ENCODE data around the gene GRM7.

The GRM7 gene

DNA sequence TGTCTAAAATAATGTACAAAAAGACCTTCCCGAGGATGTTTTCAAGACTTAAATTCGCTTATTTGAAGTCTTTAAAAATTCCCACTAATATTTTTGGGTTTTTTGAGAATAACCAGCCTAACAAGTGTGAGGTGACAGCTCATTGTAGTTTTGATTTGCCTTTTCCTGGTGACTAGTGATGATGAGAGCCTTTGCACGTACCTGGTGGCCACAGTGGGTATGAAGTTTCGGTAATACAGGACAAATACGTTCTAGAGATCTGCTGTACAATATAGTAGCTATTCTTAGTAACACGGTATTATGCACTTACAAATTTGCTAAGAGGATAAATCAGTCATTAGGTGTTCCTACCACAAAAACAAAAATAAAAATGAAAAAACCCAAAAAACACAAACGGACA is 124.9 kb downstream of the GRM7 start:
- no peak for DNase-seq

DNA sequence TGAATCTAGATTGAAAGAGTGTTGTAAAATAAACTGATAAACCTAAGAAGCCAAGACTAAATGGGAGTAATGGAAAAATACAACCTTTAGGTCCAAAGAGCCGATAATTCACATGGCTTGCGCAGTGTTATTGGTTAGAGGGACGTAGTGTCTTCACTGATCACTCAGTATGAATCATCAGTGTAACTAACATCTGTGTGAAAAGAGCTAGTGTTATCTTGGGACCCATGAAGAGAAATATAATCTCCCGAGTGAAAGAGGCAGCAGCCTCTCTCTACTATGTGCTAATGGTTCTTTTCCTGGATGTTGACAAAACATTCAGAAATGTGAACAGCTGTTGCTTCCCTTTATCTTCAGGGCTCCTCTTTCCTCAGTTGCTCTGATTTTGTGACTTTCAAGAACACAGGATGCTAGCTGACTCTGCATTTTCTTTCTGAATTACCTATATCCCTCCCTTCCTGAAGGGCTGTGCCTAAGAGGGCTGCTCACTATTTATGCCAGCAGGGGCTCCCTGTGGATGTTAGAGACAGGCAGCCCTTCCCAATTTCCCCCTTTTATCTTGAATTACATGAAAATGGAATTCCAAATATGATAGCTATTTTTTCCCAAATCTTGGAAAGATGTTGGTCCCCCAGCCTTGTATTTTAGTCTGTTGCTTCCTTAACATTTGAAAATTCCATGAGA is 128.8 kb downstream of the GRM7 start:
- DNase-seq, result no peak

DNA sequence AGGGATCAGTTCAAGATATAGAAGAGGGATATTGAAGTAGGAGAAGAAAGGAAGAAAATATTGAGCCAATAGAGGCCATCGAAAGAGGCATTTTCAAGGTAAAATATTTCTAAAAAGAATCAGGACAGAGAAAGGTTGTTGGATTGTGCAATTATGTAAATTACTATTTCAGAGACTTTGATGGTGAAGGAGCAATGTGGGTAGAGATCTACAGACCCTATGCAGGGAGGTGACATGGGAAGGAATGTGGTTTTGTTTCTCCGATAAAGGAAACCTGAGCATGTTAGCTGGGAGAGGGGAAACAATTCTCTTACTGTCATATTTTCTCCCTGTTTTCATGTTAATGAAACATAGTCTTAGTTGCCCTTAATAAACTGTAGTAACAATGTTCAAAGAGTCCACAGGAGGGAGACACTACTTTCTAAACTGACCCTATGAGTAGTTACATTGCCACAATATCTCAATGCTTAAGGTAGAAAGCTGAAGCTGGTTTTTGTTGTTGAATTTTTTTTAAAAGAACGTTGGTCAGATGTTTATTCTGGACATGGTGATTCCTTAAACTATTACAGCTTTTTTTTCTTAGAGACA is 133.3 kb downstream of the GRM7 start:
- DNase-seq, result no peak

DNA sequence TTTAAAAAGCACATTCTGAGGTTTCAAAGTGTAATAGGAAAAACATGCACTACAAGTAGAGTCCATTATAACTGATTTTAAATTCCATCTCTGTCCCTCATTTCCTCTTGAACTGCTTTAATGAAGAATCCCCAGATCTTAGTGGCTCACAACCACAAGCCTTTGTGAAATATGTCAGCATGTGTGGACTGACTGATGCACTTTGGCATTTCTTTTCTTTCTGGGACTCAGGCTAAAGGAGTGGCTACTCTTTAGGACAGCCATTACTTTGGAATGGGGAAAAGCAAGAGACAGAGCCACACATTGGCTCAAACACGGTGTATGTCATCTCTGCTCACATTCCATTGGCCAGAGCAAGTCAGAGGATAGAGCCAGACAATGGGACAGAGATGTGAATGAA is 139.6 kb downstream of the GRM7 start:
- no peak for DNase-seq

DNA sequence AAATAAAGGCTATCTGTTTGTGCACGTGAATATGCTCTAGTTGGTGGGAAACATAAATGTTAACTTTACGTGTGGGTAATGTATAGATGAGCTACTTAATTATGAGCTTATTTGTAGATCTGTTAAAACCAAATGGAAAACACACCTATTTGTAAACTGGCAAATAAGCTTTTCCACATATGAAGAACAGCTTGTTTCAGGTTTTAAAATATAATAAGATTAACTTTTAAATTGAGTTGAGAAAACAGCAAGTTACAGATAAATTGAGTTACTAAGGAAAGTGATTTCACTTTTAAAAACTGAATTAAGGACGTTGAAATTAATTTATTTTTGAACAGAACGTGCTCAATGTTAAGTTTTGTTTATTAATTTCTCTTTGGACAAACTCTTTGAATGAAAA is 140.5 kb downstream of the GRM7 start:
- no peak for DNase-seq

DNA sequence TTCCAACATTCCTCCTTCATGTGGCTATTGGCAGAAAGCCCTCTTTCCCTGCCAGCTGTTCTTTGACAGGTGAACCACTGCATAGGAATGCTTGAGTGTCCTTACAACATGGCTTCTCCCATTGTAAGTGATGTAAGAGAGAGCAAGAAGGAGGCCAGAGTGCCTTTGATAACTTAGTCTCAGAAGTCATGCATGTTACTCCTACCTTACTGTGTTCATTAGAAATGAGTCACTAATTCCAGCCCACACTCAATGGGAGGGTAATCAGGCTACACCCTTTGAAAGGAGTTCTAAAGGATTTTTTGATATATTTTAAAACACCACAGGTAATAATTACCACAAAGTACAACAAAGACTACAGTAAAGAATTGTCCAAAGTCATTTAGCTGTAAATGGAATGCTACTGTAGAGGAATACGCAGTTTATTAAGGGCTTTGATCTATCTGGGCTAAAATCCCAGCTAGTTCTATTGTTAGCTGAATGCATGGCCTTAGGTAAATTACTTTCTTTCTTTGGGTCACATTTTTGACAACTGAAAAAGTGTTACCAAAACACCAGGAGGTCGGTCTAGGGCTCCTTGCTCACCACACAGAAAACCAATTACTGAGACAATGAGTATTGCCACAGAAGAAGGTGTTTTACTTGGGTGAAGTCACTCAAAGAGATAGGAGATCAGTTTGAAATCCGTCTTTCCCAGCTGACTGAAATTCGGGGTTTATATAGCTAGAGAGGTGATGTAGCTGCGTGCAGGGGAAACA is 154.9 kb downstream of the GRM7 start:
- DNase-seq, result no peak

DNA sequence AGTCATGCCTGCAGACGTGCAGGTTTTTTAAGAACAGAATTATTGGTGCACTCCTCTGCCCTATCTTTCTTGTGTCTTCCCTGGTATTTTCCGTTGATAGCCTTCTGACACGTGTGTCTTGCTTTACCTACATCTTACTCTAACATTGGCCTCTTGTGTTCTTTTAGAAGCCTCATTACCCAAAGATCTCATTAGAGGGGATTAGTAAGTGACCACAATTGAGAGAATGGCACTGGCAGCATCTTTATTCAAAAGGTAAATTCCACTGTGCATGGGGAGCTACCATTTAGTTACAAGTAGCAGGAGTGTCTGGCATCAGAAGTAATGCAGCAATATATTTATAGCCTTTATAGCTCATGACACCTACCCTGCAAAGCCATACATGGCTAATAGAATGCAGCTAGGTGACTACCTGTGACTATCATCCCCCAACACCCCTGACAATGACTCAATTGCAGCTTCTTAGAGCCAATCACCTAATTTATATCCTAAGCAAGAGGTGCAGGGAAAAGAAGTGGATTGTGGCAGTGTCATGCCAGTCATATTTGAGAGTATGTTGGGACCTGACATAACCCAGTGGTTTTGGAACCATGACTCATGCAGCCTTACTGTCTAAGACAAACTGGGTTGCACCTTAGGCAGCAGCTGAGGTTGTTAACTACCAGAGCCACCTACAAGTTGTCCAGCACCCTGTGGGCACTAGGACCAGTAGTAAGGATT is 164.8 kb downstream of the GRM7 start:
- no peak for DNase-seq

DNA sequence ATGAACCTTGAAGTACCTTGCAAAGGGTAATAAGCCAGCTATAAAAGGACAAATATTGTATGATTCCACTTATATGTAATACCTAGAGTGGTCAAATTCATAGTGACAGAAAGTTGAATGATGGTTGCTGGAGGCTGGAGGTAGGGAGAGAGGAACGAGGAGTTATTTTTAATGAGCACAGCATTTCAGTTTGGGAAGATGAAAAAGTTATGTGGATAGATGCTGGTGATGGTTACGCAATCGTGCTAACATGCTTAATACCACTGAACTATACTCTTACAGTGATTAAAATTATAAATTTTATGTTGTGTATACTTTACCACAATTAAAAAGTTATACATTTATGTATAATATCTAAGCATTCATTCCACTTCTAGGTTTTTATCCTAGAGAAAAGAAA is 168.6 kb downstream of the GRM7 start:
- no peak for DNase-seq

DNA sequence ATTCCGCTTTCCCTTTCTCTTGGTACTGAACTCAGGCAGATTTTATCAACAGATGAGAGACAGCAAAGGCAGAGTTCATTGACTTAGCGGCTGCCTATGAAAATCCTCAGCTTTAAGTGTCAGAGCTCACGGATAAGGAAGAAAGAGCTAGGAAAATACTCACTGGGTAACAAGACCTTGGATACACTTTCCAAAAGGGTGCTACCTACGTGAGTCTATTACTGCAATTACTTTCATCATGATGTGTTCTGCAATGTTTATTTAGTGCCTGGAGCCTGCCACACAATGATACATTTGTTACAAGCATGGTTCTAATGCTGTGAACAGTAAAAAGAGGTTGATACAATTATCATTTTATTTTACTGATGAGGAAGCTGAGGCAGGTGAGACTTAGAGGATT is 177.5 kb downstream of the GRM7 start:
- no peak for DNase-seq

DNA sequence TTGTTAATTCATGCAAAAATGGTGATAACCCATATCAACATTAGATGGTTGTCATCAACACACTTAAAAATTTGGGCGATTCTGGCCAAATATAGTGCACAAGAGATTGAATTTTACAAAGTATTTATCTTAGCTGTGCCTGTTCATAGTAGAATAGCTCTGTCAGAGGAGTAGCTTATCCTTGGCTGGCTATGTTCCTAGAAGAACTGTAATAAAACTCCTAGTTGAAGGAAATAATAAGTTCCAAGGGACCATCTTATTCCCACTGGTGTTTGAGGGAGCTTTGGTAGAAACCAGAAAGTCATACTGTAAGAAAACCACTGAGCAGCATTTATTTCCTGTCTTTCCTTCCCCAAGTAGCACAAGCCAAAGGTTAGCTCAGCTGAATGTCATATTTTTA is 201.8 kb downstream of the GRM7 start:
- no peak for DNase-seq

DNA sequence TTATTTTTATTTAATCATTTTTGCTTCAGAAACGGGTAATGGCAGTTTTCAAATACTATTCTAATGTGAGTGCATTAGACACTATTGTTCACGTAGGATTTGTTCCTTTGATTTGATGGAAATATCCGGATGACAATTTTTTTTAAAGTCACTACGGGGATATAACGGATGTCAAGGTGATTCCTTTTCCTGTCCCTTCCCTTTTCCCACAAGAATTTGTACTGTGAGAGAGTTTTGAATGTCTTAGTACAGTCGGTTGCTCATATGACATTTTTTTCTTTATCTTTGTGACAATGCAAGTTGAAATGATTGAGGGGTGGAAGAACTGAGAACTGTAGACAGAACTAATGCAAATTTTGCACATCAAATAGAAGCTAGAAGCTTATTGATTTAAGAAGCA is 209.5 kb downstream of the GRM7 start:
- no peak for DNase-seq

DNA sequence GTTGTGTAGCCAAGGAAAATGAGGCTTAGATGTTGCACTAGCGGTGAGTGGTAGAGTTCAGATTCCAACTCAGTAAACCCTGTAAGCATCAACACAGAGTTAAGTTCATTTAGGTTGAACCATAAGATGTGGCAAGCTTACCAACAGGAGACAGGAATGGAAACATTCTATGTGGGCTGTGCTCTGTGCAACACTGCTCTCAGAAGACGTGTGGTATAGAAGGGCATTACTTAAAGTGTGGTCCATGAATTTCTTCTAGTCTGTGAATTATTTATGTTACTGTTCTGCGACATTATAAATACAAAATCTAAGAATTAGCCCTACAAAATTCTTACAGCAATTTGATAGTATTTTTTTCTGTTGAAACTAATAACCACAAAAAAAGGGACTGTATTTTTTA is 213.3 kb downstream of the GRM7 start:
- DNase-seq, result no peak

DNA sequence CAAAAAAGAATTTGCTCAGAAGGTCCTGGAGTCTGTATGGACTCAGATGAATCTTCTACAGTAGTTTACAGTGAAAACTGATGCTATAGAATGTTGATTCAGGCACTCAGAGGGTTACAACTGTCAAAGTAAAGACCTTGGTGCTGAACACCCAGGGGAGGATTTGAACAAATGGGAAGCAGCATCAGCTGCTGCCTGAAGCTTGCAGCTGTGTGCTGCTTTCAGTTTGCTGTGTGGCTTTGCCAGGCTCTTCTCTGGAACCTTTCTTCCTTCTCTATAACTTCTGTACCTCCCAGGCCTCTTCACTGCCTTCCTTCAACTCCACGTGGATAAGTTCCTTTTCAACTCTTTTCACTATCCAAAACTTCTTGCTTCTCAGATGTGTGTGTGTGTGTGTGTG is 214.2 kb downstream of the GRM7 start:
- no peak for DNase-seq

DNA sequence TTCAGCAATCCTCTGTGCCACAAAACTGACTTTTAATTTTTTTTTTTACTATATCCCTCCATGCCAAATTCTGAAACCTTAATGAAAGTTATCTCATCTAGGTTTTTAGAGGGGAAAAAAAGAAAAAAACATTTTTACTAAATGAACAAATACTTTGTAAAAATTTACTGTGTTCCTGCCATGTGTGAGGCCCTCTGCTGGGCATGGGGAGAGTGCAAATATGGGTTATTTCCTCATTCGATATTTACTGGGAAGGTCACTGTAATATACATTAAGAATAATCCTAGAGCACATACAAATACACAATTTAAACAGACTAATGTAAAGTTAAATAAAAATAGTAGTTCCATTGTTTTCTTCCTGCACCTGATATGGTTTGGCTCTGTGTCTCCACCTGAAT is 215.0 kb downstream of the GRM7 start:
- no peak for DNase-seq

DNA sequence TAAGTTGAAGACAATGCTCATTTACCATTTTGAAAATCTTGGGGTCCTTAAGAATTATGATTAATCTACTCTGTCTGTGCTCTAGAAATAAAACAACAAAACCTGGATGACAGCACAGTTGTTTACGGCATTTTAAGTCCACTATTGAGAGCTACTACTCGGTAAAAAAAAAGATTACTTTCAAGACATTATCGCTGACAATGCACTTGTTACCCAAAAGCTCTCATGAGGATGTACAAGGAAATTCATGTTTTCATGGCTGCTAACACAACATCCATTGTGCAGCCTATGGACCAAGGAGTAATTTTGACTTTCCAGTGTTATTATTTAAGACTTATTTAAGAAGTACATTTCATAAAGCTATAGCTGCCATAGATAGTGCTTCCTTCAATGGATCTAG is 221.3 kb downstream of the GRM7 start:
- DNase-seq, result no peak

DNA sequence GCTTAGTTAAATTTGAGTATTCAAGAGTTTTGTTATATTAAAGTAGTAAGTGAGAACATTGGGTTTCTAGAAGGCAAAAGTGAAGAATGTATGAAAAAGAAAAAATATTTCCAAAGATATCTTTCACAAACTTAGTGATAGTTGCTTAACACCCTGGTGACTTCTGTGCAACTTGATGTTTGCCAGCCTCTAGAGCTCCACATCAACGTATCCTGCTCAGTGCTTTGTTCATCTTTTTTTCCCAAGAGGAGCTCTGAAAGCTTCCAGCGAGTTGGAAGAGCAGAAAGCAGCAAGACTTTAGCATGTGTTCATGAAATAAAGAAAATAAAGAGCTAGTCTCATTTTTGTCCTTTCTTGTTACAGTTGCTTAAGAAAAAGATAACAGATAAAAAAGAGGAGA is 225.5 kb downstream of the GRM7 start:
- DNase-seq, result no peak

DNA sequence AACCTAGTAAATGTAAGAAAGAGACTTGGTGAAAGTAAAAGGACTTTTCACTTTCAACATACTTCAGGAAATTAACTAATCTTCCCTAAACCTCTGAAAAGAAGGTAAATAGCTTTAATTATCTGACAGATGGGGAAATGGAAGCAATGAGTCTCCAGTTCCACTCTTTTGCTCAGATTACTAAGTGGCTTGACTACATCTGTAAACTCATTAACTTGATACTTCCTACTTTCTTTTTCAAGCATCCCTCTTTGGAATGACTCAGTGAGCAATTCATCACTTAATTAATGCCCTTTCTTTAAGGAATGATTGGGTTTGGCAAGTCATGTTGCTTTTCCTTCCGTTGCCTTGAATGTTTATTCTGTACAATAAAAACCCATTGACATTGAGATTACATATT is 234.2 kb downstream of the GRM7 start:
- no peak for DNase-seq

DNA sequence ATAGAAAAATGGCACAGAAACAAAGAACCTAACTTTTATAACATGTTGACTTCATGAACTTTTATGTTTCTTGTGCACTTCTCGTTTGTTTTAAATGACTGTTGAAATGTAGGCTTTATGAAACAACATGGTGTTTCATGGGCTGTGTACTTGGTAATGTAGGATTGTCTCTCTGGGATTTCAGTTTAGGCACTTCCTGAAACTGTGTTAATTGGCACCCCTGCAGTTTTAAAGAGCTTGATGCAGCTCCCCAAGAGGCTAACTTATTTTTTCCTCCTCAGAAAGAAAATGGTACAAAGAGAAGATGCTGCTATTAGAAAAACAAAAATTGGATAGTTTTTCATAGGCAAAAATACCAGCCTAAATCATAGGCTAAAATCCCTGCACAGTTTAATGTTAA is 239.2 kb downstream of the GRM7 start:
- DNase-seq, result no peak

DNA sequence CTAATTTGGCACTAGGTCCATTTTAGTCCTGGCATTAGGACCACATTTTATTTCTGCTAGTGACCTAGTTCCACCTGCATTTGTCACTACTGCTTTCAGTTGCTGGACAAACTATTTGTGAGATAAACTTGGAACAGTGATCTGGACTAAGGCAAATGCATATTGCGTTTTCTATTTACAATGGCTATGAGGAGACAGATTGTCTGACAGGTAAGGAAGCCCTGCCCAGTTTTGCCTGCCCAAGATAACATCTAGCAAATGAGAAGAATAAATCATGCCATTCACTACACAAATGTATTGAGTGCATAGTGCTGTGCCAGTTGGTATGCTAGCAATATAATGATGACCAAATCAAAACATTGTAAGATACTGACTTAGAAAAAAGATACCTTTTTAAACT is 245.7 kb downstream of the GRM7 start:
- no peak for DNase-seq

DNA sequence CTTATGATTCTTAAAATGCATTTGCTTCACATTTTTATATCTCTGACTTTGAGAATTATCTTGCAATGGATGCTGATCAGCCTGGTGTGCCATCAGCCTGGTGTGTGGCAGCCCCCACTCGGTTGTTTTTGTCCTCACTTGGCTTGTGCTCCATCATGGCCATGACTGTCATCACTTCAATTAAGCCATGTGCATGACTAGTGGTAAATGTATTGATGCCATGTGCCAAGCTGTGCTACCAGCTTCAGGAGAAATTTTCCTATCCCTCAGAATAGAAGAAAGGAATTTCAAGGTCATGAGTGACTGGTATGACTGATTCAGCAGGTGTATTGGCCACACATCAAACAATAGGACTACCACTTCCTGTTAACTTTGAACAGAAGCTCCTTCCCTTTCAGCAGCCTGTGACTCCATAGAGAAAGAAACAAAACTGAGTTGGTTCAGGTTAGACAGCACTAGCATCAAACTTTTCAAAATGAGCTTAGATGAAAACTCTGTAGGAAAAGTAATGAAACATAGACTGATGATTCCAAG is 251.7 kb downstream of the GRM7 start:
- no peak for DNase-seq

DNA sequence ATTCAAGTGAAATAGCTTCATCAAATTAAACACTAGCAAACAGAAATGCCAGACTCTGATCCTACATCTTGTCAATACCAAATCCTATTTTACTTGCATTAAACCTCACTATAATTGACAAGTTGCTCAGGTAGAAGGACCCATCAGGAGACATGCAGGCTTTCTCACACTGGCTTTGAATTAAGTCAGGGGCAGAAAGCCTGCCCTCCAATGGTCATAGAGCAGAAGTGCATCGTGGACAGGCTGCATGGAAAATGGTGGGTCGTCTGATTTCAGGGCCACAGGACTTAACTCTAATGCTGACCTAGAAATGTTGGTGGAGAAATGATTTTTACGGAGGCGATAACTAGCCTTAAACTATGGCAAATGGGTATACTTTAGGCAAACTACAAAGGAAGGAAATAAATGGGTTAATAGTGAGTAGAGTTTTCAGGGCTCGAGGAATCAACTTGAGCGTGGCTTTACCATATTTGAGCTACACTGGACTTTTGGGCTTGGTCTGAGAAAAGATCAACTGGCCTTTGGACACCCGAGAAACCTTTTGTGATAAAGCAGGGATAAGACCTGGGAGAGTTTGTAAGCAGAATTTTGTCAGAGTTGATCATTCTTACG is 283.9 kb downstream of the GRM7 start:
- peak in 1 of 5 experiments; percentile 2 for DNase-seq

DNA sequence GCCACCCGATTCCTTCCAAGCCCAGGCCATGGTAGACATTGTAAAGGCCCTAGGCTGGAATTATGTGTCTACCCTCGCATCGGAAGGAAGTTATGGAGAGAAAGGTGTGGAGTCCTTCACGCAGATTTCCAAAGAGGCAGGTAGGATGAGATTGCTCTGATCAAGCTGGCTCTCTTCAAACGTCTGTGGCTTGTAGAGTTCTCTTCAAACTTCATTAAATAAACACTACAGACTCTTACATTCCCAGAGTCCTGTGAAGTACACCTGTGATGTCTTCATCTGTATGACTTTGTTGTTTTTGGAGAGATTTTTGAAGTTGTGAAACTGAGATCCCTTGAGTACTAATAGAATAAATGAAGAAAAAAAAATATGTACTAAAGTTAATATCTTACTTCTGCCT is 285.6 kb downstream of the GRM7 start:
- no peak for DNase-seq

DNA sequence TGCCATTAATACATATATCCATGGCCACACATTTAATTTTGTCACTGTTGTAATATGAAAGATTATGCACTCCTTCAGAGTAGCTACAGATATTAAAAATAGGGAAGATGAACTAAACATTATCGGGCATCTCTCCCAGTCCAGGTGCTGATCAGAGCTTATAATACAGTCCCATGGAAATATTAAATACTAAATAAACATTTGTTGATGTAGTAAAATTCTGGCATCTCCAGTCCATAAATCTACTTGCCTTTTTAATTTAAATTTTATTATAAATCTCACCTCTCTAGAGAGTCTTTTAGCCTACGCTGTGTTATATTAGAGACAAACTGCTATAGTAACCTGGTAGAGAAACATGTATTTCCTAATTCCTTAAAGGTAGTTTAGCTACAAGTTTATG is 297.6 kb downstream of the GRM7 start:
- DNase-seq, result no peak

Measured in T-helper 2 cell (primary cell).